ENCODE measurements around the gene CXXC5.

DNA sequence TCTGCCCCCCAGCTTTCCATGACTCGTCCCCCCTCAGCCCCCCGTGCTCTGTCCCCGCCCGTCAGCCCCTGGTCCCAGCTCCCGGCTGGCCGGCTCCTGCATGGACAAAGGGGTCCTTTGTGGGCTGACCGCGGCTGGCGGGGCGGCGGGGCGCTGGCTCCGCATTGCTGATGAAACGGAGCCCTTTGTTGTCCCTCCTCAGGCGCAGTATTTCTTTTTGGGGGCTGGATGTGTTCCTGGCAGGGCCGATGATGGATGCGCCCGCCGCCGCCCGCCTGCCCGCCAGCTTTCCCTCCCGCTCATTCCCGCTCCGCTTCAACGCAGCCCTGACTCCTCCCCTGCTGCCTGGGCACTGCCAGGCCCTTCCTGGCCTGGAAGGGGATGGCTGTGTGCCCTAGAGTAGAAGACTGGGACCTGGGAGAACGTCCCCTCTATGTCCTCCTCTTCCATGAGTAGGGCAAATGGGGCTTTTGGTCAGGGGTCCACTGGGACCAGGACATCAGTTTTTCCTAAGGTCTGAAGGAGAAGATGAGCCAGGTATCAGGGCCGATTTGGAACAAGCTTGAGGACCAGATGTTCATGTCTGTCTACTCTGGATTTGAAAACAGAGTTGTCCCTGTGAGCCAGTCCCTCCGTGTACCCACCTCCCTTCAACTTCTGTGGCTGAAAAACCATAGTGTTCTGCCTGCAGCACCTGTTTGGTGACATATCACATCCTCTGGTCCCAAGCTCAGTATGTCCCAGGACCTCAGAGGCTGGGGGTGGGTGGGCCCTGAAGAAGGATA, 29.0 kb downstream of the CXXC5 start:
- no peak for TF ChIP-seq POLR2A (IDR thresholded peaks at IDR 0.05; ENCODE audit: low read depth, low read length)
- TF ChIP-seq, protein P1, sequence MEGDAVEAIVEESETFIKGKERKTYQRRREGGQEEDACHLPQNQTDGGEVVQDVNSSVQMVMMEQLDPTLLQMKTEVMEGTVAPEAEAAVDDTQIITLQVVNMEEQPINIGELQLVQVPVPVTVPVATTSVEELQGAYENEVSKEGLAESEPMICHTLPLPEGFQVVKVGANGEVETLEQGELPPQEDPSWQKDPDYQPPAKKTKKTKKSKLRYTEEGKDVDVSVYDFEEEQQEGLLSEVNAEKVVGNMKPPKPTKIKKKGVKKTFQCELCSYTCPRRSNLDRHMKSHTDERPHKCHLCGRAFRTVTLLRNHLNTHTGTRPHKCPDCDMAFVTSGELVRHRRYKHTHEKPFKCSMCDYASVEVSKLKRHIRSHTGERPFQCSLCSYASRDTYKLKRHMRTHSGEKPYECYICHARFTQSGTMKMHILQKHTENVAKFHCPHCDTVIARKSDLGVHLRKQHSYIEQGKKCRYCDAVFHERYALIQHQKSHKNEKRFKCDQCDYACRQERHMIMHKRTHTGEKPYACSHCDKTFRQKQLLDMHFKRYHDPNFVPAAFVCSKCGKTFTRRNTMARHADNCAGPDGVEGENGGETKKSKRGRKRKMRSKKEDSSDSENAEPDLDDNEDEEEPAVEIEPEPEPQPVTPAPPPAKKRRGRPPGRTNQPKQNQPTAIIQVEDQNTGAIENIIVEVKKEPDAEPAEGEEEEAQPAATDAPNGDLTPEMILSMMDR (conservative IDR thresholded peaks at IDR 0.05; ENCODE audit: low read depth, low read length) = no peak
- TF ChIP-seq MAFK (IDR thresholded peaks at IDR 0.05; ENCODE audit: low read depth, low read length) = no peak
- no peak for TF ChIP-seq SMC3 (IDR thresholded peaks at IDR 0.05; ENCODE audit: low read depth, low read length)
- TF ChIP-seq CEBPB (IDR thresholded peaks at IDR 0.05; ENCODE audit: low read depth, low read length) = no peak
- TF ChIP-seq, protein P2, sequence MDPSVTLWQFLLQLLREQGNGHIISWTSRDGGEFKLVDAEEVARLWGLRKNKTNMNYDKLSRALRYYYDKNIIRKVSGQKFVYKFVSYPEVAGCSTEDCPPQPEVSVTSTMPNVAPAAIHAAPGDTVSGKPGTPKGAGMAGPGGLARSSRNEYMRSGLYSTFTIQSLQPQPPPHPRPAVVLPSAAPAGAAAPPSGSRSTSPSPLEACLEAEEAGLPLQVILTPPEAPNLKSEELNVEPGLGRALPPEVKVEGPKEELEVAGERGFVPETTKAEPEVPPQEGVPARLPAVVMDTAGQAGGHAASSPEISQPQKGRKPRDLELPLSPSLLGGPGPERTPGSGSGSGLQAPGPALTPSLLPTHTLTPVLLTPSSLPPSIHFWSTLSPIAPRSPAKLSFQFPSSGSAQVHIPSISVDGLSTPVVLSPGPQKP (IDR thresholded peaks at IDR 0.05; ENCODE audit: borderline replicate concordance, low read depth, low read length) = no peak

All from IMR-90 (cell line).